GM06990 (cell line): ENCODE measurements around the gene CARD19.
A peak's percentile ranks its signal among the peaks of the same experiment; 100 is the strongest.

ENCODE experiments used
- DNase-seq: peaks from one replicate; pipeline ENCODE4 v3.0.0-alpha.2; 2011; ENCODE audit not compliant: insufficient read length; ENCODE audit errors: extremely low read depth
- H3K27me3 ChIP-seq: replicated peaks from 2 replicates; pipeline ENCODE4 v1.6.0; 2011; ENCODE audit warnings: low read length; ENCODE audit not compliant: control insufficient read depth, insufficient read depth
- H3K36me3 ChIP-seq: 2 replicates; pipeline ENCODE4 v1.5.1; 2011; ENCODE audit warnings: low read length; ENCODE audit not compliant: control insufficient read depth, insufficient read depth
- H3K4me3 ChIP-seq: replicated peaks from 2 replicates; pipeline ENCODE4 v1.5.1; 2011; ENCODE audit warnings: low read depth, mild to moderate bottlenecking, control low read depth, low read length
- TF ChIP-seq, protein P1 (sequence below): IDR thresholded peaks from 2 replicates; pipeline ENCODE4 v1.5.1; 2011; ENCODE audit warnings: low read length, control low read depth, mild to moderate bottlenecking, inconsistent platforms; ENCODE audit not compliant: insufficient read depth, poor library complexity, severe bottlenecking

CARD19 gene

GRCh38 chr9:93126151-93126781, 30.2 kb downstream of the CARD19 start:
- Histone ChIP-seq H3K27me3 (no peaks in the 10 kb centered on the region), H3K4me3 (no peak overlapping the region), H3K36me3 (no peaks in the 10 kb centered on the region; the same call in 1 of the 2 replicates)
- peak; percentile 6 for DNase-seq
- TF ChIP-seq, protein P1, sequence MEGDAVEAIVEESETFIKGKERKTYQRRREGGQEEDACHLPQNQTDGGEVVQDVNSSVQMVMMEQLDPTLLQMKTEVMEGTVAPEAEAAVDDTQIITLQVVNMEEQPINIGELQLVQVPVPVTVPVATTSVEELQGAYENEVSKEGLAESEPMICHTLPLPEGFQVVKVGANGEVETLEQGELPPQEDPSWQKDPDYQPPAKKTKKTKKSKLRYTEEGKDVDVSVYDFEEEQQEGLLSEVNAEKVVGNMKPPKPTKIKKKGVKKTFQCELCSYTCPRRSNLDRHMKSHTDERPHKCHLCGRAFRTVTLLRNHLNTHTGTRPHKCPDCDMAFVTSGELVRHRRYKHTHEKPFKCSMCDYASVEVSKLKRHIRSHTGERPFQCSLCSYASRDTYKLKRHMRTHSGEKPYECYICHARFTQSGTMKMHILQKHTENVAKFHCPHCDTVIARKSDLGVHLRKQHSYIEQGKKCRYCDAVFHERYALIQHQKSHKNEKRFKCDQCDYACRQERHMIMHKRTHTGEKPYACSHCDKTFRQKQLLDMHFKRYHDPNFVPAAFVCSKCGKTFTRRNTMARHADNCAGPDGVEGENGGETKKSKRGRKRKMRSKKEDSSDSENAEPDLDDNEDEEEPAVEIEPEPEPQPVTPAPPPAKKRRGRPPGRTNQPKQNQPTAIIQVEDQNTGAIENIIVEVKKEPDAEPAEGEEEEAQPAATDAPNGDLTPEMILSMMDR = no peak

DNA sequence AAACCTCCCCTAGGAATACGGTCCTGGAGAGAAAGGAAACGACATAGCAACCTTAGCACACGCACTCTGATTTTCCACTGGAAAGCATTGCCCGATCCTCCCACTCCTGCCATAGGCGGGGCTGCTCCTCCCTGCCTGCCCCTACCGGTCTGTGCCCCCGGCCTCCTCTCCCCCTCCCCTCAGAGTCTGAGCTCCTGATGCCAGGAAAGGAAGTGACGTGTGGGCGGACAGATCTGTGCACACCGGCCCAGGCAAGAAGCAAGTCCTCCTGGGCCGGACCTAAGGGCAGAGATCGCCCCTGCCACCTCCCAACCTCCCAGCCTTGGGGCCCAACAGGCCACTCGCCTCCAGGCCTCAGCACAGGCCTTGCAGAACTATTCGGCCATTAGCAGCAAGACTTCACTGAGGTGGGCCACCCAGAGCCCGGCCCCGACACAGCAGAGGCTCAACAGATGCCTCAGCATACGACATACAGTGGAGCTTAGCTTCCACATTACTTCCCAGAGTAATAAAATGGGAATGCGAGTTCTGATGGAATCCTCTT, 30.9 kb downstream of the CARD19 start:
- no peak for DNase-seq
- H3K27me3 ChIP-seq = no peaks in the 10 kb centered on the region
- H3K36me3 ChIP-seq = no peaks in the 10 kb centered on the region; the same call in 1 of the 2 replicates
- no peak overlapping the region for H3K4me3 ChIP-seq
- TF ChIP-seq, protein P1 = no peak

GRCh38 chr9:93127395-93127911, 31.4 kb downstream of the CARD19 start:
- no peaks in the 10 kb centered on the region; the same call in 1 of the 2 replicates for H3K36me3 ChIP-seq
- H3K4me3 ChIP-seq = no peak overlapping the region
- TF ChIP-seq, protein P1 = no peak
- H3K27me3 ChIP-seq = no peaks in the 10 kb centered on the region
- DNase-seq = no peak

DNA sequence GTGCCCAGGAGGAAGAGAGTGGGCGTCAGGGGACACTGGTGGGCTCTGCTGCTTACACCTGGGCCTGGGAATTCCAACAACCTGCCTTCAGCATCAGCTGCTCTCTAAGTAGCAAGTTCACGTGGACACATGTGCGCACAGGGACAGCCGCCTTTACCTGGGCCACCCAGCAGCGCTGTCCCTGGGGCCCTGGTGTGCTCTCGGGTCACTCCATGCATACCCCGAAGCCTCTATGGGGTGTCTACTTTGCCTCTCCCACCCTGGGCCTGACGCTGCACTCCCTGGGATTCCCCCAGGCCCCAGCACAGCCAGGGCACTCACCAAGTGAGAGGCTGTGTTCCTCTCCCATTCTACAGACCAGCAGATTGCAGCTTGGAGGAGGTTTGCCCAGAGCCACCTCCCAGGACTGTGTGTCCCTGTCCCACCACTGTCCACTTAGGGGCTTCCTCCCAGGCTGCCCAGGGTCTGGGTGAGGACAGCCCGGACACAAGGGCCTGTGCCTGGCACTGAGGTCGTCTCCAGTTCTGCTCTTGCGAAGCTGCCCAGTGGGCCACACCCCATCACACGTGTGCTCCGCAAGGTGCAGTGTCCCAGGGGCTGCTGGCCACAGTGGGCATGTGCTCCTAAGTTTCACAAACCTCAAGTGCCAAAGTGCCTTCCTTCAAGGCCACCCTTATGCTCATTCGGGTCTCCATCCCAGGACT, 32.1 kb downstream of the CARD19 start:
- Histone ChIP-seq H3K36me3 (no peaks in the 10 kb centered on the region; the same call in 1 of the 2 replicates), H3K27me3 (no peaks in the 10 kb centered on the region), H3K4me3 (no peak overlapping the region)
- DNase-seq = no peak
- TF ChIP-seq, protein P1 = no peak

DNA sequence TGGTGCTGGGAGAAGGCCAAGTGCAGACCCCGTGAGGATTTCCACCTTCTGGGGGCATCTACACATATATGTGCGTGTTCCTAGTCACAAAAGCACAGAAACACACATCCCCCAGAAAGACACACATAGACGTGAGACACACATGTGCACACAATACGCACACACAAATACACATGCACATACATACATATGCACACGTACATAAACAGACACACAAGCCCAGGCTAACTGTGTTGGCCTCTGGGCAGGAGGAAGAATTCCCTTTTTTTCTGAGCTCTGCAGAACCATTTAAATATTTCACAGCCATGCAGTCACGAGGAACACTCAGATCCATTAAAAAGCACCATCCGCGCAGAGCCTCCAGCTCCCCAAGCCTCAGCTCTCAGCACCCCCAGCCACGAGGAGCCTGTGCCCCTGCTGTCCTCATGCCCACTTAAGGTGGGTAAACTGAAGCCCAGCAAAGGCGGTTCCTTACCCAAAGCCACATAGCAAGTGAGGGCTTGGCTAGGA, 32.8 kb downstream of the CARD19 start:
- Histone ChIP-seq H3K36me3 (no peaks in the 10 kb centered on the region; the same call in 1 of the 2 replicates), H3K4me3 (no peak overlapping the region), H3K27me3 (no peaks in the 10 kb centered on the region)
- TF ChIP-seq, protein P1 = no peak
- no peak for DNase-seq
